Bronchial smooth muscle cell (primary cell): ENCODE results near the gene YLPM1. TPM values are rescaled to one million over a fixed set of nuclear protein-coding genes. Genes with fewer than 3 reads are reported as not detected.

Experiments
- total RNA-seq: library from RNA; depleted of rRNA; stranded (reverse); fragments of >200 nt; gene quantifications from 2 replicates; pipeline ENCODE4 v1.2.1, GENCODE V29; 2014

YLPM1 gene
- 19.0 and 26.5 TPM in 2 replicates for total RNA-seq

GRCh38 chr14:74762917-74763802 is at the start of gene YLPM1:
YLPM1 (plus strand) TSS chr14:74763316; CDS start chr14:74763490, 174 bp downstream.

DNA sequence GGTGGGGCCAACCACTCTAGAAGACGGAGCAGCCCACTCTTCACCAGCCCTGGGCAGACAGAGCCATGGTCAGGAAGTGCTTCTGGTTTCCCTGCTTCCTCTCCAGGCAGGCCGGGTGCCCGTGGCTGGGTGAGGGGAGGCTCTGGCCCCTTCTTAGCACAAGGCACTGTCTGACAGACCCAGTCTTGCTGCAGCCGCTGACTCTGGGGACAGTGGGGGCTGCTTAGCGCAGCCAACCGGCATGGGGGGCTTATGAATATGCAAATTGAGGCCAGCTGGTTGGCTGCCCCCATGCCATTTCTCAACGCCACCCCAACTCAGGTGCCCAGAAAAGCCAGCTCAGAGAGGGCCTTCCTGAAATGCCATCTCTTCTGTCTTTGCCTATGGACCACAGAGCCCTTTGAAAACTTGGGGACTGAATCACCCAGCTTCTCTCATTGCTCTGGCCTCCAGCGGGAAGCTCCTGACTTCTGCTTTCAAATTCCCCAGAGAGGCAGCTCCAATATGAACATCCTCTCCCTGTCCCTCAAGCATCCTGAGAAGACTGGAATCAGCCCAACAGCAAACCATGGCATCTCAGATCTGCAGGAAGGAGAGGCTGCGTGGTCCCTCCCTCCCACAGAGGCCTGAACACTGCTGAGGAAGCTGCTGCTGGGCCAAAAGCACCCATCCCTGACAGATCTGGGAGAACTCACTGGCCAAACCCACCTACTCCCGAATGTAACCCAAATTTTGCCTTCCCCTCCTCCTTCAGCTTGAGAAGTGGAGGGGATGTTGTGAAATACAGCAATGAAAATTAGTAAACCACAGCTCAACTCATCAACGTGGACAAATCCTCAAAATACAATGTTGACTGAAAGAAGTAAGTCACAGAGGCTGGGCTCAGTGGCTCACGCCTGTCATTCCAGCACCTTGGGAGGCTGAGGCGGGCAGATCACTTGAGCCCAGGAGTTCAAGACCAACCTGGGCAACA is 113.1 kb downstream of the YLPM1 start, which contains the start of gene PROX2:
PROX2 (minus strand) TSS at position 205 of the 973 bp plus-strand sequence. CDS start 12,311 bp downstream, outside the sequence.

DNA sequence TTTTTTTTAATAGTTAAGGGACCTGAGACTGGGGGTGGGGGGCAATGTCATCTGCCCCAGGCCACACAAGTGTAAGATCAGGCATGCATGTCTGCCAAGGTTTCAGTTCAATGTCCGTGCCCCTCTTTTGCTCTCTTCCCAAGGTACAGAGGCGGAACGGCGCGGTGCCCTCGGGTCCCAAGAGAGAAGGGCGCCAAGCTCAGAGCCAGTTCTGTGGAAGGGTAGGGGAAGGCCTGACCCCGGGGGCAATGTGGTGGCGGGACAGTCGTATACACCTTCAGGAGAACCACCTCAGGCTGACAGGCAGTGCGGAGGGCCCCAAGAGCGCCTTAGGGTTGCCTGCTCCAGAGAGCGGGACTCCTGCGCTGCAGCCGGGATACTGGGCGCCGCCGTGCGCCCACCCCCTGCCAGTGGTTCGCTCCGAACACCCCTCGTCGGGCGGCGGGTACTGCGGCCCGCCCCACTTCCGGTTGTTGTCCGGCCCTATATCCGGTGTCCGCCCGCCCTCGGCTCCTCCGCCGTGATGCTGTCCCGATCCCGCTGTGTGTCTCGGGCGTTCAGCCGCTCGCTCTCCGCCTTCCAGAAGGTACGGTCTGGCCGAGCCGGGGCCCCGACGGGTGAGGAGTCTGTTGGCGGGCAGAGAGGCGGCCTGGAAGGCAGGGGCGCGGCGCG is 118.5 kb downstream of the YLPM1 start, which contains the start of gene DLST:
DLST (plus strand) TSS at position 486 of the 672 bp plus-strand sequence; CDS start at position 524, 38 bp downstream.

Other genes starting within 250 kb of the YLPM1 start
- 74.4 and 88.4 TPM in 2 replicates for gene LTBP2, start 151.1 kb upstream of the YLPM1 start, total RNA-seq
- 14.7 and 18.5 TPM in 2 replicates for gene AREL1, start 50.2 kb upstream of the YLPM1 start, total RNA-seq
- gene FCF1, start 50.2 kb upstream of the YLPM1 start, total RNA-seq, result 21.0 and 28.7 TPM in 2 replicates
- not detected in 2 replicates for gene PROX2, start 112.8 kb downstream of the YLPM1 start, total RNA-seq
- 53.6 and 58.9 TPM in 2 replicates for gene DLST, start 118.6 kb downstream of the YLPM1 start, total RNA-seq
- under 0.01 and 0.47 TPM in 2 replicates for gene RPS6KL1, start 159.9 kb downstream of the YLPM1 start, total RNA-seq
- 4.9 and 8.7 TPM in 2 replicates for gene PGF, start 192.3 kb downstream of the YLPM1 start, total RNA-seq
- 29.8 and 48.1 TPM in 2 replicates for gene EIF2B2, start 239.6 kb downstream of the YLPM1 start, total RNA-seq